ENCODE results near the gene SMIM22.

GRCh38 chr16:4775005-4775404 is 20.2 kb upstream of the SMIM22 start:
- TF ChIP-seq CTCF (conservative IDR thresholded peaks at IDR 0.05; ENCODE audit: low read depth, low read length) = no peak
- TF ChIP-seq EZH2 (IDR thresholded peaks at IDR 0.05; ENCODE audit: borderline replicate concordance, low read depth, low read length, poor library complexity, severe bottlenecking) = no peak

All from A673 (cell line).